Tibial nerve (tissue), 3 donors: ENCODE measurements around the gene ETV3L.

Experiments
- CTCF ChIP-seq, 5 experiments: fragments of 200-600 bp in 3 of 5; fragments of 450-650 bp in 2 of 5; sonication (generic) in 3 of 5; IDR thresholded peaks; one replicate each; pipeline ENCODE4 v1.5.1; 2016 to 2019; ENCODE audit warnings: antibody characterized with exemption in 5 of 5, mild to moderate bottlenecking in 3 of 5, moderate library complexity in 2 of 5
- POLR2A ChIP-seq, 2 donors: fragments of 450-650 bp; IDR thresholded peaks; one replicate each; pipeline ENCODE4 v1.6.1; 2017; ENCODE audit warnings: antibody characterized with exemption in 2 of 2, mild to moderate bottlenecking in 2 of 2, moderate library complexity in 2 of 2

GRCh38 chr1:157147037-157147436 is 47.4 kb upstream of the ETV3L start:
- TF ChIP-seq CTCF (IDR thresholded peaks at IDR 0.05) (no peak), POLR2A (IDR thresholded peaks at IDR 0.05) (no peak)
